Gastroesophageal sphincter (tissue), 4 donors: ENCODE data around the gene PLBD2. TPM values are rescaled to one million over a fixed set of nuclear protein-coding genes. Genes with fewer than 3 reads are reported as not detected.

Source experiments
- ATAC-seq: fragments of 150-250 bp; one replicate; pipeline ENCODE4 v1.9.1; 2016; ENCODE audit warnings: mild to moderate bottlenecking, moderate library complexity
- H3K27ac ChIP-seq, 4 donors: fragments of 200-600 bp; sonication (generic) in 3 of 4; 1 replicate in 3 of 4; 2 replicates in 1 of 4; pipeline ENCODE4 v1.5.1; 2016 to 2019
- H3K27me3 ChIP-seq: fragments of 200-600 bp; sonication (generic); one replicate; pipeline ENCODE4 v1.5.1; 2019
- H3K36me3 ChIP-seq, 2 donors: fragments of 200-600 bp; sonication (generic); one replicate each; pipeline ENCODE4 v1.5.1; 2019; ENCODE audit warnings: control low read depth in 1 of 2
- H3K4me1 ChIP-seq, 3 donors: fragments of 200-600 bp; sonication (generic); 1 replicate in 2 of 3; 2 replicates in 1 of 3; pipeline ENCODE4 v1.5.1; 2016 to 2019; ENCODE audit warnings: control low read depth in 2 of 3
- H3K4me3 ChIP-seq, 2 donors: fragments of 200-600 bp; sonication (generic); one replicate each; pipeline ENCODE4 v1.5.1; 2019; ENCODE audit warnings: mild to moderate bottlenecking in 1 of 2, moderate library complexity in 1 of 2
- H3K9me3 ChIP-seq, 3 donors: fragments of 200-600 bp; sonication (generic); one replicate each; pipeline ENCODE4 v1.5.1; 2017 to 2019; ENCODE audit warnings: control low read depth in 2 of 3
- EP300 ChIP-seq: sonication (generic); formaldehyde crosslinking; IDR thresholded peaks from one replicate; pipeline ENCODE4 v1.6.1; 2017; ENCODE audit warnings: antibody characterized with exemption, mild to moderate bottlenecking
- POLR2A ChIP-seq, 2 donors: fragments of 450-650 bp; IDR thresholded peaks; one replicate each; pipeline ENCODE4 v1.6.1; 2017; ENCODE audit warnings: antibody characterized with exemption in 2 of 2, mild to moderate bottlenecking in 2 of 2, moderate library complexity in 1 of 2
- POLR2AphosphoS5 ChIP-seq: sonication (generic); formaldehyde crosslinking; IDR thresholded peaks from one replicate; pipeline ENCODE4 v1.6.1; 2017; ENCODE audit warnings: antibody characterized with exemption
- WGBS, 2 donors: methylation state at CpG; one replicate each; pipeline ENCODE4 v1.1.5; 2018; ENCODE audit warnings: low coverage in 1 of 2; 5-methylcytosine and 5-hydroxymethylcytosine counted together
- total RNA-seq, 4 donors: library from RNA; depleted of rRNA; stranded (reverse); fragments of >200 nt; gene quantifications; one replicate each; pipeline ENCODE4 v1.1.0, GENCODE V29; 2016
- TF ChIP-seq, protein P1 (sequence below), 4 experiments: fragments of 200-600 bp in 2 of 4; fragments of 450-650 bp in 2 of 4; sonication (generic) in 1 of 4; IDR thresholded peaks; one replicate each; pipeline ENCODE4 v1.5.1; 2017 to 2019; ENCODE audit warnings: antibody characterized with exemption in 4 of 4, mild to moderate bottlenecking in 2 of 4, moderate library complexity in 2 of 4

The PLBD2 gene
- total RNA-seq, 4 donors from 2014 or later, result 23.1 to 54.4 (median 31.3) TPM

DNA sequence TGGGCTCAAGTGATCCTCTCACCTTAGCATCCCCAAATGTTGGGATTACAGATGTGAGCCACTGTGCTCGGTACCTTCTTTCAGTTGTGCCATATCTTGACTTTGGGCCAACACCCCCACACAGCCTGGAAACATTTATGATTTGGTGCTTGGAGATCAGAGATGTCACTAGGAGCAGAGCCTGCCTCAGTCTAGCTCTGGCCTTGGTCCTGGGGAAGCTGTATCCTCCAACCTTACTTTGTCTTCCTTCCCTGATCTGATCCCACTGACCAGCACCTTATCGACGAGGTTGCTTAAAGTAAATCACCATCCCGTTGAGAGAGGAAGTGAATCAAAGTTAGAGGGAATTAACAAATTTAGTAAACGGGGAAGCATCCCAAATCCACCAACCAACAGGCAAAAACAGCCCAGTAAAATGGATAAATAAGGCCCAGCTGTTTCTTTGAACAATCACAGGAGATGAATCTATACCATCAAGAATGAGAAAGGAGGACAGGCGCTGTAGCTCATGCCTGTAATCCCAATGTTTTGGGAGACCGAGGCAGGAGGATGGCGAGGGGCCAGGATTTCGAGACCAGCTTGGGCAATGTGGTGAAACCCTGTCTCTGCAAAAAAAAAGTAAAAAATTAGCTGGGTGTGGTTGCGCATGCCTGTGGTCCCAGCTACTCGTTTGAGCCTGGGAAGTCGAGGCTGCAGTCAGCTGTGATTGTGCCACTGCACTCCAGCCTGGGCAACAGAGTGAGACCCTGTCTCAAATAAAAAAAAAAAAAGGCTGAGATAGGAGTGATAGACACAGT, 3.4 kb downstream of the PLBD2 start:
- no peaks in the 10 kb centered on the region for H3K27me3 ChIP-seq
- H3K36me3 ChIP-seq, result peaks cover 0 to 19% of the 10 kb centered on the region in 2 donors
- WGBS, 2 donors, result 60 to 65% methylated on average over 4 to 10 of the region's 12 CpGs
- ATAC-seq, result no peak
- no peaks in the 10 kb centered on the region for H3K9me3 ChIP-seq
- H3K4me1 ChIP-seq, result peaks cover 0 to 44% (median 2%) of the 10 kb centered on the region in 3 donors
- TF ChIP-seq EP300 (no peak), POLR2A (IDR thresholded peaks at IDR 0.05) (no peak), POLR2AphosphoS5 (no peak)
- peak overlapping the region in 1 of 4 donors; percentile 19 for H3K27ac ChIP-seq
- H3K4me3 ChIP-seq, result no peak overlapping the region

DNA sequence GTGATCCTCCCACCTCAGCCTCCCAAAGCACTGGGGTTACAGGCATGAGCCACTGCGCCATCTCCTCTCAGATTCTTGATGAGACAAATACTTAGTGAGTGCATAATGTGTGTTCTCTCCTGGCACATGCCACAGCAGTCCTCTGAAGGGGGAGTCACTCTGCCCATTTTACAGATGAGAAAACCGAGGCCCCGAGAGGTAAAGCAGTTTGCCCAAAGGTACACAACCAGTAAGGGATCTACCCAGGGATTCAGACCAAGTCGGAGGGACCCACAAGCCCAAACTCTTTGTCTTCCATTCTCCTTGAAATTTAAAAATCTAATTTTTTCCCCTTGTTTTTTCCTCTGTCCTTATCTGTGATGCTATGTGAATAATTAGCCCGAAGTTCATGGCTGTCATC, 6.3 kb downstream of the PLBD2 start:
- WGBS, 2 donors, result 91 to 95% methylated on average over 3 to 5 of the region's 5 CpGs
- Histone ChIP-seq H3K4me3 (no peak overlapping the region), H3K27me3 (no peaks in the 10 kb centered on the region), H3K36me3 (peaks cover 0 to 30% of the 10 kb centered on the region in 2 donors), H3K4me1 (peaks cover 0 to 30% (median 2%) of the 10 kb centered on the region in 3 donors), H3K9me3 (no peaks in the 10 kb centered on the region), H3K27ac (no peak overlapping the region)
- no peak for TF ChIP-seq EP300
- TF ChIP-seq, protein P1, sequence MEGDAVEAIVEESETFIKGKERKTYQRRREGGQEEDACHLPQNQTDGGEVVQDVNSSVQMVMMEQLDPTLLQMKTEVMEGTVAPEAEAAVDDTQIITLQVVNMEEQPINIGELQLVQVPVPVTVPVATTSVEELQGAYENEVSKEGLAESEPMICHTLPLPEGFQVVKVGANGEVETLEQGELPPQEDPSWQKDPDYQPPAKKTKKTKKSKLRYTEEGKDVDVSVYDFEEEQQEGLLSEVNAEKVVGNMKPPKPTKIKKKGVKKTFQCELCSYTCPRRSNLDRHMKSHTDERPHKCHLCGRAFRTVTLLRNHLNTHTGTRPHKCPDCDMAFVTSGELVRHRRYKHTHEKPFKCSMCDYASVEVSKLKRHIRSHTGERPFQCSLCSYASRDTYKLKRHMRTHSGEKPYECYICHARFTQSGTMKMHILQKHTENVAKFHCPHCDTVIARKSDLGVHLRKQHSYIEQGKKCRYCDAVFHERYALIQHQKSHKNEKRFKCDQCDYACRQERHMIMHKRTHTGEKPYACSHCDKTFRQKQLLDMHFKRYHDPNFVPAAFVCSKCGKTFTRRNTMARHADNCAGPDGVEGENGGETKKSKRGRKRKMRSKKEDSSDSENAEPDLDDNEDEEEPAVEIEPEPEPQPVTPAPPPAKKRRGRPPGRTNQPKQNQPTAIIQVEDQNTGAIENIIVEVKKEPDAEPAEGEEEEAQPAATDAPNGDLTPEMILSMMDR (IDR thresholded peaks at IDR 0.05), result no peak
- TF ChIP-seq POLR2A (IDR thresholded peaks at IDR 0.05), result no peak
- TF ChIP-seq POLR2AphosphoS5, result no peak
- ATAC-seq, result no peak

- peaks cover 0 to 34% of the 10 kb centered on the region in 2 donors for H3K36me3 ChIP-seq
- no peak overlapping the region for H3K4me3 ChIP-seq
- H3K9me3 ChIP-seq, result no peaks in the 10 kb centered on the region
- peaks cover 0 to 19% (median 0%) of the 10 kb centered on the region in 3 donors for H3K4me1 ChIP-seq
- H3K27ac ChIP-seq, result no peak overlapping the region
- 86 to 96% methylated on average over 5 to 7 of the region's 7 CpGs for WGBS, 2 donors
- TF ChIP-seq POLR2A (IDR thresholded peaks at IDR 0.05) (no peak), POLR2AphosphoS5 (no peak), EP300 (no peak)
- TF ChIP-seq, protein P1 (IDR thresholded peaks at IDR 0.05), result no peak
- no peaks in the 10 kb centered on the region for H3K27me3 ChIP-seq
- no peak for ATAC-seq
Measured at GRCh38 chr12:113365639-113366395, 7.4 kb downstream of the PLBD2 start.

DNA sequence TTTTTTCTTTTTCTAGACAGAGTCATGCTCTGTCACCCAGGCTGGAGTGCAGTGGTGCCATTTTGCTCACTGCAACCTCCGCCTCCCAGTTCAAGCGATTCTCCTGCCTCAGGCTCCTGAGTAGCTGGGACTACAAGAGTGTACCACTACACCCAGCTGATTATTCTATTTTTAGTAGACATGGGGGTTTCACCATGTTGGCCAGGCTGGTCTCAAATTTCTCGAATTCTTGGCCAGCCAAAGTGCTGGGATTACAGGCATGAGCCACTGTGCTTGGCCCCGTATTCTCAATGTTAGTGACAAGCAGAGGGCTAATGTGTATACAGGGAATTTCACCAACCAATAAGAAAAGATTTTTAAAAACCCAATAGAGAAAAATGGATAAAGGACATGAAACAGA, 8.4 kb downstream of the PLBD2 start:
- Histone ChIP-seq H3K4me1 (peaks cover 0 to 12% (median 0%) of the 10 kb centered on the region in 3 donors), H3K27me3 (no peaks in the 10 kb centered on the region), H3K27ac (no peak overlapping the region), H3K4me3 (no peak overlapping the region), H3K36me3 (peaks cover 0 to 45% of the 10 kb centered on the region in 2 donors), H3K9me3 (no peaks in the 10 kb centered on the region)
- TF ChIP-seq, protein P1 (IDR thresholded peaks at IDR 0.05), result no peak
- TF ChIP-seq EP300, result no peak
- TF ChIP-seq POLR2A (IDR thresholded peaks at IDR 0.05), result no peak
- no peak for TF ChIP-seq POLR2AphosphoS5
- ATAC-seq, result no peak
- WGBS, 2 donors, result 67 to 95% methylated on average over 2 to 3 of the region's 4 CpGs

GRCh38 chr12:113368331-113368730, 9.9 kb downstream of the PLBD2 start:
- 87 to 100% methylated on average over 1 to 3 of the region's 4 CpGs for WGBS, 2 donors
- peaks cover 0 to 60% of the 10 kb centered on the region in 2 donors for H3K36me3 ChIP-seq

More at GRCh38 chr12:113368331-113368730, 9.9 kb downstream of the PLBD2 start:
- Histone ChIP-seq H3K27me3 (no peaks in the 10 kb centered on the region), H3K4me3 (no peak overlapping the region), H3K27ac (no peak overlapping the region), H3K4me1 (peaks cover 0 to 7% (median 0%) of the 10 kb centered on the region in 3 donors), H3K9me3 (no peaks in the 10 kb centered on the region)
- ATAC-seq, result no peak
- TF ChIP-seq, protein P1 (IDR thresholded peaks at IDR 0.05), result no peak
- TF ChIP-seq POLR2A (IDR thresholded peaks at IDR 0.05) (no peak), EP300 (no peak), POLR2AphosphoS5 (no peak)
